PC-3 (cell line): Measurements from ENCODE around the gene STRN. TPM values are rescaled to one million over a fixed set of nuclear protein-coding genes. Genes with fewer than 3 reads are reported as not detected.
"Not testable (repeated sequence)": the region's sequence is repeated elsewhere in the genome, so short reads cannot be mapped to it uniquely, and the experiment has no call there.

ENCODE experiments used
- ATAC-seq: fragments of 200-7000 bp; cut with Tn5 transposase; 2 replicates; pipeline ENCODE4 v1.9.1; 2020; ENCODE audit warnings: mild to moderate bottlenecking, moderate library complexity
- BruUV-seq: library from RNA; stranded (reverse); fragments of 400-500 nt; replicated peaks from 2 replicates; lab custom pipeline; 2021; lab: Mats Ljungman, UMichigan
- CTCF ChIA-PET: fragments of 300-600 bp; sonication (Branson Sonifier 250); formaldehyde crosslinking; loops from one replicate; lab custom pipeline; 2022; ENCODE audit warnings: antibody characterized with exemption; lab: Charles Lee
- POLR2A ChIA-PET: fragments of 300-600 bp; sonication (Branson Sonifier 250); formaldehyde crosslinking; loops from one replicate; lab custom pipeline; 2022; ENCODE audit warnings: antibody characterized with exemption; ENCODE audit not compliant: unreplicated experiment; lab: Charles Lee
- DNase-seq: peaks from one replicate; pipeline ENCODE4 v3.0.0-alpha.2; 2015
- H2AFZ ChIP-seq: fragments of 300-600 bp; sonication (generic); 2 replicates; pipeline ENCODE4 v1.6.0; 2016; ENCODE audit warnings: antibody characterized with exemption, low read length
- H3F3A ChIP-seq: fragments of 300-600 bp; sonication (generic); one replicate; pipeline ENCODE4 v1.6.0; 2017; ENCODE audit warnings: antibody characterized with exemption, low read length, control low read depth, mild to moderate bottlenecking; ENCODE audit not compliant: unreplicated experiment
- H3K27ac ChIP-seq: fragments of 300-600 bp; sonication (generic); 2 replicates; pipeline ENCODE4 v1.5.1; 2016; ENCODE audit warnings: mild to moderate bottlenecking, low read length
- H3K27me3 ChIP-seq: fragments of 300-600 bp; sonication (generic); 2 replicates; pipeline ENCODE4 v1.6.1; 2016; ENCODE audit warnings: low read length, mixed read lengths
- H3K36me3 ChIP-seq: fragments of 300-600 bp; sonication (generic); 2 replicates; pipeline ENCODE4 v1.6.1; 2016; ENCODE audit warnings: low read depth, mixed run types, low read length, mixed read lengths
- H3K4me1 ChIP-seq: fragments of 300-600 bp; sonication (generic); 2 replicates; pipeline ENCODE4 v1.5.1; 2016; ENCODE audit warnings: low read length; ENCODE audit not compliant: insufficient read depth
- H3K4me2 ChIP-seq: fragments of 300-600 bp; sonication (generic); 2 replicates; pipeline ENCODE4 v1.6.0; 2016; ENCODE audit warnings: low read length
- H3K4me3 ChIP-seq: fragments of 300-600 bp; sonication (generic); 2 replicates; pipeline ENCODE4 v1.5.1; 2016; ENCODE audit warnings: mild to moderate bottlenecking, low read length, mixed read lengths
- H3K79me2 ChIP-seq: fragments of 300-600 bp; sonication (generic); 2 replicates; pipeline ENCODE4 v1.6.1; 2017; ENCODE audit warnings: low read length, mixed read lengths
- H3K9ac ChIP-seq: fragments of 300-600 bp; sonication (generic); 2 replicates; pipeline ENCODE4 v1.6.0; 2016; ENCODE audit warnings: mild to moderate bottlenecking, low read length
- H3K9me2 ChIP-seq: fragments of 300-600 bp; sonication (generic); replicated peaks from 2 replicates; pipeline ENCODE4 v1.6.1; 2016; ENCODE audit warnings: mixed run types, low read length, mixed read lengths
- H3K9me3 ChIP-seq: fragments of 300-600 bp; sonication (generic); 2 replicates; pipeline ENCODE4 v1.6.1; 2016; ENCODE audit warnings: low read length, mixed read lengths
- H4K20me1 ChIP-seq: fragments of 300-600 bp; sonication (generic); 2 replicates; pipeline ENCODE4 v1.6.1; 2016; ENCODE audit warnings: low read length, mixed read lengths
- CTCF ChIP-seq: fragments of 300-600 bp; sonication (generic); conservative IDR thresholded peaks from 2 replicates; pipeline ENCODE4 v1.5.1; 2017; ENCODE audit warnings: antibody characterized with exemption, low read depth, mild to moderate bottlenecking, low read length
- EZH2 ChIP-seq: fragments of 300-600 bp; sonication (generic); IDR thresholded peaks from one replicate; pipeline ENCODE4 v1.6.1; 2017; ENCODE audit warnings: antibody characterized with exemption, mild to moderate bottlenecking, low read length; ENCODE audit not compliant: unreplicated experiment
- EZH2phosphoT487 ChIP-seq: fragments of 300-600 bp; sonication (generic); IDR thresholded peaks from 2 replicates; pipeline ENCODE4 v1.6.1; 2018; ENCODE audit warnings: mild to moderate bottlenecking, antibody characterized with exemption, low read length, borderline replicate concordance
- intact Hi-C: fragments of 100-400 bp; cut with micrococcal nuclease; formaldehyde crosslinking; loops from 2 replicates; pipeline ENCODE4 v1.9.0; 2023
- total RNA-seq: library from RNA; depleted of rRNA; stranded (reverse); fragments of >200 nt; gene quantifications from 2 replicates; pipeline ENCODE4 v1.2.3, GENCODE V29; 2014

The STRN gene
- total RNA-seq, 1 experiment from 2014 or later, result 12.9 TPM

- H2AFZ ChIP-seq, H4K20me1 ChIP-seq, H3K9ac ChIP-seq, H3K36me3 ChIP-seq, H3K4me2 ChIP-seq, CTCF ChIA-PET, ATAC-seq, POLR2A ChIA-PET, DNase-seq, H3K27ac ChIP-seq, H3K9me3 ChIP-seq, H3K79me2 ChIP-seq, H3F3A ChIP-seq, H3K4me3 ChIP-seq, BruUV-seq, H3K9me2 ChIP-seq, H3K27me3 ChIP-seq, intact Hi-C loops: not testable (repeated sequence)
- H3K4me1 ChIP-seq, result peaks cover 17% of the 10 kb centered on the region
Measured at GRCh38 chr2:36922629-36923028, 43.7 kb downstream of the STRN start.

GRCh38 chr2:36921984-36922383, 44.4 kb downstream of the STRN start:
- TF ChIP-seq EZH2, result no peak
- no peak for TF ChIP-seq CTCF
- no peak for TF ChIP-seq EZH2phosphoT487
- no TSS peak for BruUV-seq

GRCh38 chr2:36919041-36919837, 47.1 kb downstream of the STRN start:
- no peak overlapping the region for H3K9ac ChIP-seq
- no peaks in the 10 kb centered on the region for H3K9me3 ChIP-seq
- DNase-seq (no peak), ATAC-seq (no peak)
- H3K4me2 ChIP-seq, result no peak overlapping the region
- POLR2A ChIA-PET, result no interaction called here
- no peak overlapping the region for H3K4me3 ChIP-seq
- H2AFZ ChIP-seq, result no peak overlapping the region
- H3K79me2 ChIP-seq, result no peaks in the 10 kb centered on the region
- no peaks in the 10 kb centered on the region for H3F3A ChIP-seq
- intact Hi-C loops, result loop anchor here (5.0 to 10.0 kb wide), 2 partner anchors 62 to 224 kb away; partner anchors contain the start of gene VIT
- H3K4me1 ChIP-seq, result no peaks in the 10 kb centered on the region
- no TSS peak for BruUV-seq
- no peaks in the 10 kb centered on the region for H4K20me1 ChIP-seq
- H3K27me3 ChIP-seq, result no peaks in the 10 kb centered on the region
- no peaks in the 10 kb centered on the region for H3K36me3 ChIP-seq
- CTCF ChIA-PET, result interaction anchor here (0.5 kb wide), 1 partner anchor 138 kb away, joined by 3 read pairs; no protein-coding TSS in a partner anchor
- no peaks in the 10 kb centered on the region for H3K9me2 ChIP-seq
- no peak for TF ChIP-seq EZH2
- no peak for TF ChIP-seq EZH2phosphoT487
- no peak for TF ChIP-seq CTCF
- H3K27ac ChIP-seq, result no peak overlapping the region

More at GRCh38 chr2:36921984-36922383, 44.4 kb downstream of the STRN start:
- Histone ChIP-seq H3K4me1 (peaks cover 14% of the 10 kb centered on the region), H3K27ac (no peak overlapping the region), H3K36me3 (no peaks in the 10 kb centered on the region), H3K27me3 (no peaks in the 10 kb centered on the region), H3K4me2 (no peak overlapping the region), H2AFZ (no peak overlapping the region), H4K20me1 (no peaks in the 10 kb centered on the region), H3K9me2 (no peaks in the 10 kb centered on the region), H3K9ac (no peak overlapping the region), H3K79me2 (no peaks in the 10 kb centered on the region), H3F3A (no peaks in the 10 kb centered on the region), H3K4me3 (no peak overlapping the region), H3K9me3 (no peaks in the 10 kb centered on the region)
- POLR2A ChIA-PET, result no interaction called here
- no peak for DNase-seq
- no peak for ATAC-seq
- intact Hi-C loops, result no loop called here
- CTCF ChIA-PET, result no interaction called here
